PC-3 (cell line): ENCODE data around the gene OR2B6.

ENCODE experiments used
- EZH2 ChIP-seq: fragments of 300-600 bp; sonication (generic); IDR thresholded peaks from one replicate; pipeline ENCODE4 v1.6.1; 2017; ENCODE audit warnings: antibody characterized with exemption, mild to moderate bottlenecking, low read length; ENCODE audit not compliant: unreplicated experiment
- EZH2phosphoT487 ChIP-seq: fragments of 300-600 bp; sonication (generic); IDR thresholded peaks from 2 replicates; pipeline ENCODE4 v1.6.1; 2018; ENCODE audit warnings: mild to moderate bottlenecking, antibody characterized with exemption, low read length, borderline replicate concordance
- TF ChIP-seq, protein P1 (sequence below): fragments of 300-600 bp; sonication (generic); conservative IDR thresholded peaks from 2 replicates; pipeline ENCODE4 v1.5.1; 2017; ENCODE audit warnings: antibody characterized with exemption, low read depth, mild to moderate bottlenecking, low read length

DNA sequence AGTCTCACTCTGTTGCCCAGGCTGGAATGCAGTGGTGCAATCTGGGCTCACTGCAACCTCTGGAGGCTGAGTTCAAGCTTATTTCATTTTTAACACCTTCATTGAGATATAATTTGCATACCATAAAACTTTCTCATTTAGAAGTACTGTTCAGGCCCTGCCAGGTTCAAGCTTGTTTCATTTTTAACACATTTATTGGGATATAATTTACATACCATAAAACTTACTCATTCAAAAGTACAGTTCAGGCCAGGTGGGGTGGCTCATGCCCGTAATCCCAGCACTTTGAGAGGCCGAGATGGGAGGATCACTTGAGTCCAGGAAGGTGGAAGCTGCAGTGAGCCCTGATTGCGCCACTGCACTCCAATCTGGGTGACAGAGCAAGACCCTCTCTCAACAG is 5.5 kb downstream of the OR2B6 start:
- TF ChIP-seq, protein P1, sequence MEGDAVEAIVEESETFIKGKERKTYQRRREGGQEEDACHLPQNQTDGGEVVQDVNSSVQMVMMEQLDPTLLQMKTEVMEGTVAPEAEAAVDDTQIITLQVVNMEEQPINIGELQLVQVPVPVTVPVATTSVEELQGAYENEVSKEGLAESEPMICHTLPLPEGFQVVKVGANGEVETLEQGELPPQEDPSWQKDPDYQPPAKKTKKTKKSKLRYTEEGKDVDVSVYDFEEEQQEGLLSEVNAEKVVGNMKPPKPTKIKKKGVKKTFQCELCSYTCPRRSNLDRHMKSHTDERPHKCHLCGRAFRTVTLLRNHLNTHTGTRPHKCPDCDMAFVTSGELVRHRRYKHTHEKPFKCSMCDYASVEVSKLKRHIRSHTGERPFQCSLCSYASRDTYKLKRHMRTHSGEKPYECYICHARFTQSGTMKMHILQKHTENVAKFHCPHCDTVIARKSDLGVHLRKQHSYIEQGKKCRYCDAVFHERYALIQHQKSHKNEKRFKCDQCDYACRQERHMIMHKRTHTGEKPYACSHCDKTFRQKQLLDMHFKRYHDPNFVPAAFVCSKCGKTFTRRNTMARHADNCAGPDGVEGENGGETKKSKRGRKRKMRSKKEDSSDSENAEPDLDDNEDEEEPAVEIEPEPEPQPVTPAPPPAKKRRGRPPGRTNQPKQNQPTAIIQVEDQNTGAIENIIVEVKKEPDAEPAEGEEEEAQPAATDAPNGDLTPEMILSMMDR = no peak
- TF ChIP-seq EZH2phosphoT487 = no peak
- TF ChIP-seq EZH2 = no peak
